ENCODE measurements around the gene SRSF2.
A peak's percentile ranks its signal among the peaks of the same experiment; 100 is the strongest.
"Not testable (repeated sequence)": the region's sequence is repeated elsewhere in the genome, so short reads cannot be mapped to it uniquely, and the experiment has no call there.

The SRSF2 gene, protein sequence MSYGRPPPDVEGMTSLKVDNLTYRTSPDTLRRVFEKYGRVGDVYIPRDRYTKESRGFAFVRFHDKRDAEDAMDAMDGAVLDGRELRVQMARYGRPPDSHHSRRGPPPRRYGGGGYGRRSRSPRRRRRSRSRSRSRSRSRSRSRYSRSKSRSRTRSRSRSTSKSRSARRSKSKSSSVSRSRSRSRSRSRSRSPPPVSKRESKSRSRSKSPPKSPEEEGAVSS

DNA sequence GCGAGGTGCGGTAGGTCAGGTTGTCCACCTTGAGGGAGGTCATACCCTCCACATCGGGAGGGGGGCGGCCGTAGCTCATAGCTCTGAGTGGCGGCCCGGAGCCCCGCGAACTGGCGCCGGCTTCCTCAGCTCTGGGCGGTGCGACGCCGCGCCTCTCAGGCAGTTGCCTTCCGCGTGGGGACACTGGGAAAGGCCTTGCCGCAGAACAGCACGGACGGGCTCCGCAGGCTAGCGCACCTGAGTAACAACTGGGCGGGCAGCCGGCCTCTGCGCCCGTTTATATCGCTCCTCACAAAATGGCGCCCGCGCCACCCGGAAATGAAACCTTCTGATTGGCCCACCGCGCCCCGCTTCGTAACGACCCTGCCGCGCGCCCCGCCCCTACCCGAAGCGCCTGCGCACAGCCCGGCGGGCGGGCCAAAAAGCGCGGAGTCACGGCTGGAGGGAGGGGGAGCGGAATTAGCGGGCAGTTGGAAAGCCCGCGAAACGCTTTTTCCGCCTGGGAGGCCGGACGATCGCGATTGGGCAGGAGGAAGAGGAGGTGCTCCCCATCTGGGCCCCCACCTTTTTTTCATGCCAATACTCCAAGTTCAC is at the start of gene SRSF2:
SRSF2 (minus strand) TSS at position 250 of the 594 bp plus-strand sequence; CDS start at position 79, 171 bp downstream.
- DNase-seq, result peak; percentile 100

- no peak for DNase-seq
Observed at GRCh38 chr17:76784926-76785325, 47.8 kb upstream of the SRSF2 start.

GRCh38 chr17:76783146-76783545 is 46.0 kb upstream of the SRSF2 start:
- no peak for DNase-seq

GRCh38 chr17:76781056-76781982 is 44.2 kb upstream of the SRSF2 start:
- peak; percentile 15 for DNase-seq

GRCh38 chr17:76775021-76775600 is 38.0 kb upstream of the SRSF2 start:
- DNase-seq, result no peak

DNA sequence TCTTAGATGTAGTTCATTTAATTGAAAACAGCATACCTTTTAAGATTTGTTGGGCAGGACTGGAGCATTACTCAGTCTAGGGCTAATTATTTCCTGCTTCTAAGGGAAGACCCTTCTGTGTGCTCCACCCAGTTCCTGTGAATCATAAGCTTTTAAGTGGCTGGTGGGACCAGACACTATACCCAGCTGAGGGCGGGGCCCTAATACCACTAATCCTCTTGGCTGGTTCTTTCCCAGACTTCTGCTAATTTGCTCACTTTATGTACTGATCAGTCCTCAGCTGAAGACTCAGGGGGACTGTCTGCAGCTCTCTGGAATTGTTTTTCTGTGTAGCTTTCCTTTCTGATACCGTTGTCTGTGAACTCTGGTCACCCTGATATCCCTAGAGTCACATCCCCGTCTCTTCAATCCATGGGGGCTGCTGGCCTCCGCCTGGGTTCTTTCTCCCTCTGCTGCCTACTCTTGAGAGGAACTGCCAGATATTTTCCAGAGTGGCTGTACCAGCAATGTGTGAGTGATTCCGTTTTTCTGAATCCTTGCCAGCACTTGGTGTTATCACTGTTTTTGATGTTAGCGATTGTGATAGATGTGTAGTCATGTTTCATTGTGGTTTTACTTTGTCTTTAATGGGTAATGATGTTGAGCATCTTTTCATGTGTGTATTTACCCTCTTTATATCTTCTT is 35.9 kb upstream of the SRSF2 start:
- peak; percentile 85 for DNase-seq

DNA sequence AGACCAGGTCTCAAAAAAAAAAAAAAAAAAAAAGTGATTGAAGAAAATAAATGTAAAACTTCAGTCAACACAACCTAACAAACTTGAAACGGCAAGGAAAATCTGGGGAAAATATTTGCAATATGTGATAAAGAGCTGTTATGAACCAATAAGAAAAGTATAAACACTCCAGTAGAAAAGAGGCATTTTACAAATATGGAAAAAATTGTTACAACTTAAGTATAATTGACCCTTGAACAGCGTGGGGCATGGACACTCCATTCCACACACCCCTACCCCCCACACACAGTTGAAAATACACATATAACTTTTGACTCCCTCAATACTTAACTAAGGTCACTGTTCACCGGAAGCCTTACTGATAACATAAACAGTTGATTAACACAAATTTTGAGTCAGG is 21.4 kb upstream of the SRSF2 start:
- no peak for DNase-seq

- no peak for DNase-seq
Observed at GRCh38 chr17:76757256-76757655, 20.1 kb upstream of the SRSF2 start.

DNA sequence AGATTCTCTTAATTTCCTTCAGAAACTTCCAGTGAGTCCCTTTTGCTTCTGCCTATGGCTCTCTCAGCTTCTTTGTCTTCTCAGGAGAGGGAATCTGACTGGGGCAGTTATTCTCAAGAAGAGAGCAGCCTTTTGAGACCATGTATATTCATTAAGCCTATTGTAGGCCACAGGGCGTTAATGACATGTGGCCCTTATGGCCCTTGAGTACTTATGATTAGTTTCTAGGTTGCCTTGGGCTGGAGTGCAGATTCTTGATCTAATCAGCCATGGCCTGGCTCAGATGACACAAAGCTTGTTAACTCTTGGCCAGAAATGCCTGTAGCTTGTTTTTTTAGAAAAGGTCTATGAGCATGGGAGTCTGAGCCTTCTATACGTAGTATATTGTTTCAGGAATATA is 18.2 kb upstream of the SRSF2 start:
- peak; percentile 21 for DNase-seq

DNA sequence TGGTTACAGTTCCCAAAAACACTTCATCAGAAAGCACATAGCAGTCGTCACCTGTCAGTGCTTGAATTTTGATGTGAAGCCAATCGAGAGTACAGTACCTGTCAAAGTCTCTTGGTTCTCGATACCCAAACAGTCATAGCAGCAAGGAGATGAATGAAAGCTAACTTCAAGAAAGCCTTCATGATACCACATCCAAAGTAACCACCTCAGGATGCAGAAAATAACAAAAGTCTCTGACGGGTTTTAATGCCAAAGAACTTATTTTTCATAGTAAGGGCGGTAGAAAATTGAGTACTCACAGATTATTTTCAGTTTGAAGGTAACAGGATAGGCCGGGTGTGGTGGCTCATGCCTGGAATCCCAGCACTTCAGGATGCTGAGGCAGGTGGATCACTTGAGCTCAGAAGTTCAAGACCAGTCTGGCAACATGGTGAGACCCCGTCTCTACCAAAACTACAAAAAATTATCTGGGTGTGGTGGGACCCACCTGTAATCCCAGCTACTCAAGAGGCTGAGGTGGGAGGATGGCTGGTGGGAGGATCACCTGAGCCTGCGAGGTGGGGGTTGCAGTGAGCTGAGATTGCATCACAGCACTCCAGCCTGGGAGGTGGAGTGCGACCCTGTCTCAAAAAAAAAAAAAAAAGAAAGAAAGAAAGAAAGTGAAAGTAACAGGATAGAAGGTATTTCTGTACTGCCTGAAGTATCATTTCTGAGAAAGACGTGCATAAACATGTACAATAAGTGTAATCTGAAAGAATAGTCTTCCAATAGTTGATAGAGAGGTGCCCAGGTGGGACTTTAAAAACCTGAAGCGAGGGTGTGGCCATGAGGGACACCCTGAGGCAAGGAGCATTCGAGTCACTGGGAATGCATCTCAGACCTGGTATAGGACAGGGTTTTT is 16.2 kb upstream of the SRSF2 start:
- DNase-seq, result no peak

- no peak for DNase-seq
Observed at GRCh38 chr17:76752006-76752405, 14.9 kb upstream of the SRSF2 start.

DNA sequence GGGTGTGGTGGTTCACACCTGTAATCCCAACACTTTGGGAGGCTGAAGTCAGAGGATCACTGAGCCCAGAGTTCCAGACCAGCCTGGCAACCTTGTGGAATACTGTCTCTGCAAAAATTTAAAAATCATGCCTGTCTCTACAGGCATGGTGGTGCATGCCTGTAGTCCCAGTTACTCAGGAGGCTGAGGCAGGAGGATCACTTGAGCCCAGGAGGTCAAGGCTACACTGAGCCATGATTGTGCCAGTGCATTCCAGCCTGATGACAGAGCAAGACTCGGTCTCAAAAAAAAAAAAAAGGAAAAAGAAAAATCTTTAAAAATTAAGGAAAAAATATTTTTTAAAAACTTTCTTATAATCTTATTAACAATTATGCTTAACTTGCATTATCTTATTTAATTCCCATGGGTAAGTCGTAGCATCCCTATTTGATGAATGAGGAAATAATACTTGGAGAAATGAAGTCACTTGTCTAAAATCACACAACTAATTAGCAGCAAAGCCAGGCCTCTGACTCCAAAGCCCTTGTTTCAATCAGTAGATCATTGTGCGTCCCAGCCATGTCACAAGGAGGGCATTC is 14.4 kb upstream of the SRSF2 start:
- no peak for DNase-seq

GRCh38 chr17:76748657-76749056 is 11.5 kb upstream of the SRSF2 start:
- DNase-seq, result no peak

GRCh38 chr17:76747716-76748363 is 10.7 kb upstream of the SRSF2 start:
- DNase-seq, result peak; percentile 55

GRCh38 chr17:76745785-76746184 is 8.7 kb upstream of the SRSF2 start:
- DNase-seq, result not testable (repeated sequence)

- no peak for DNase-seq
Observed at GRCh38 chr17:76744747-76745146, 7.6 kb upstream of the SRSF2 start.

DNA sequence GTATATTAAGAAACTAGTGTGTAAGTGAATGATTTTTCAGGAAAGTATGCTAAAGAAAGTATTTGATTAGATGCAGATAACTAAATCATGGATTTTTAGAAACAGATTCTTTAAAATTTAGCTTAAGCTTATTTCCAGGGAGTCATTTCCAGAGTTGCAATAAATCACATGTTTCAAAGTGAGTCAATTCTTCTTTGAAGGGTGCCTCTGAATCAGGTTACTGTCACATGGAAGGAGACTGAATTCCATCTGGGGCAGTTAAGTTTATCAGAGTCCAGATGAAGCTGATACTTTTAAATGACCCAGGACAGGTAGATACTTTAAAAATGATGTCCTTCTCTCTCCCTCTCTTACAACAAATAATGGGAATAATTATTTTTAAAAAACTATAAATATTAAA is 5.8 kb upstream of the SRSF2 start:
- no peak for DNase-seq

DNA sequence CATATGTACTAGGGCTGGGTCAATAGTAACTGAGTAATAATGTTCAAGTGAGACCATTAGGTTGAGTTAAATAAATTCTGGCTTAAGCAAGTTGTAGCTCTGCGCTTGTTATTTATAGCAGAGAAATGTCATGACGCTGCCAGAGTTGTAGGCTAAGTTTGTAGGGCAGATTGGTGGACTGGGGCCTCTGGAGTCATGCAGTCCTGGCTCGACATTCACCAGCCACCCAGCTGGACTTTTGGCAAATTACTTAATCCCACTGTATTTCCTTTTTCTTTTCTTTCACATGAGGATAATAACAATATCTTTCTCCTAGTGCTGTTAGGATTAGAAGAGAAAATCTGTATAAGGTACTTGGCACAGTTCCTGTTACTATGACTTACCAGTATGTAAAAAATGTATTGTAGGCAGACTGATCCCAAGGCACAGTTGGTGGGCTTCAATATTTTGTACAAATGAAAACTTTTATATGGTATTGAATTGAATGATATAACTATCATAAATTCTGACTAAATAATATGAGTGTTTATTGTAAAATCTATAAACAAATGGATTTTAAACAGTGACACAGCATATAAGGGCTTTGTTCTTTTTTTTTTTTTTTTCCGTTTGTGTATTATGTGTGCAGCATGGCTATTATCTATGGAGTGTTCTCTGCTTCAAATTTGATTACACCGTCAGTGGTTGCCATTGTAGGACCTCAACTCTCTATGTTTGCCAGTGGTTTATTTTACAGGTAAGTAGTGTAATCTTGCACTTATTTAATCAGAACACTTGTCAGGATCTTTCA is 3.4 kb upstream of the SRSF2 start:
- DNase-seq, result no peak

- not testable (repeated sequence) for DNase-seq
Observed at GRCh38 chr17:76739568-76740115, 2.5 kb upstream of the SRSF2 start.

DNA sequence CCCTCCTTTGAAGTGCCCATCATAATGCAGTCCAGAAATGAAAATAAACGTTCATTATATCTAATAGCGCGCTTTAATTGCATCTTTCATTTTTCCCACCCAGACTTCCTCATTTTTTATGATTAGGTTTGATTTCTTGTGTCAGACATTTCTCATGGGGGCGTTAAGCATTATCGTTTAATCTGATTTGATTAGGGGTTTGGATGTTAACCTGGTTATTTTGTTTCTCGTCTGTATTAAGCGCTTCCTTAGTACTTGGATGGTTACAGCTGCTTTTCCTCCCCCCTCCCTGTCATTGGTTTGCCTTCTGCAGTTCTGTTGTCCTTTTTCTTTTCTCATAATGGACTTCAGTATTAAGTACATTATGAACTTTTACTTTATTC is 1.3 kb upstream of the SRSF2 start:
- peak; percentile 31 for DNase-seq
